WERI-Rb-1 (cell line): Measurements from ENCODE around the gene TRAF3.
A peak's percentile ranks its signal among the peaks of the same experiment; 100 is the strongest.

Source experiments
- DNase-seq: peaks from one replicate; pipeline ENCODE4 v3.0.0-alpha.2; 2020
- H3K27ac ChIP-seq: fragments of 250-450 bp; sonication (Bioruptor Pico); 2 replicates; pipeline ENCODE4 v1.5.1; 2020; ENCODE audit warnings: mild to moderate bottlenecking, moderate library complexity
- H3K27me3 ChIP-seq: fragments of 250-450 bp; sonication (Bioruptor Pico); 2 replicates; pipeline ENCODE4 v1.5.1; 2021; ENCODE audit warnings: mild to moderate bottlenecking, low read depth, moderate library complexity; ENCODE audit not compliant: insufficient read depth, severe bottlenecking
- H3K36me3 ChIP-seq: fragments of 250-450 bp; sonication (Bioruptor Pico); 2 replicates; pipeline ENCODE4 v1.5.1; 2020; ENCODE audit warnings: mild to moderate bottlenecking, moderate library complexity
- H3K4me3 ChIP-seq: 2 replicates; pipeline ENCODE4 v1.5.1; 2011; ENCODE audit warnings: low read depth, mild to moderate bottlenecking, control low read depth, low read length
- H3K9me3 ChIP-seq: fragments of 250-450 bp; sonication (Bioruptor Pico); 2 replicates; pipeline ENCODE4 v1.5.1; 2021; ENCODE audit warnings: mild to moderate bottlenecking, moderate library complexity; ENCODE audit not compliant: severe bottlenecking
- CTCF ChIP-seq: IDR thresholded peaks from 2 replicates; pipeline ENCODE4 v1.5.1; 2011; ENCODE audit warnings: low read depth, mild to moderate bottlenecking, control low read depth, inconsistent platforms, low read length

Gene TRAF3

GRCh38 chr14:102849526-102850379 lies 72.5 kb downstream of the TRAF3 start:
- no peak for TF ChIP-seq CTCF
- no peak for DNase-seq

GRCh38 chr14:102853648-102854047 lies 76.4 kb downstream of the TRAF3 start:
- Histone ChIP-seq H3K27ac (no peak overlapping the region), H3K9me3 (no peaks in the 10 kb centered on the region), H3K27me3 (no peaks in the 10 kb centered on the region), H3K4me3 (no peak overlapping the region), H3K36me3 (no peaks in the 10 kb centered on the region; the same call in 1 of the 2 replicates)
- DNase-seq, result no peak
- TF ChIP-seq CTCF, result no peak

More at GRCh38 chr14:102849526-102850379, 72.5 kb downstream of the TRAF3 start:
- Histone ChIP-seq H3K36me3 (no peaks in the 10 kb centered on the region; the same call in 1 of the 2 replicates), H3K27ac (peak overlapping the region; percentile 68), H3K4me3 (no peak overlapping the region), H3K9me3 (no peaks in the 10 kb centered on the region), H3K27me3 (no peaks in the 10 kb centered on the region)

- Histone ChIP-seq H3K9me3 (no peaks in the 10 kb centered on the region), H3K27me3 (no peaks in the 10 kb centered on the region), H3K36me3 (no peaks in the 10 kb centered on the region; the same call in 1 of the 2 replicates), H3K4me3 (no peak overlapping the region), H3K27ac (no peak overlapping the region)
- DNase-seq, result no peak
- no peak for TF ChIP-seq CTCF
Observed at GRCh38 chr14:102854091-102854703, 76.9 kb downstream of the TRAF3 start.

GRCh38 chr14:102856179-102856578 lies 78.9 kb downstream of the TRAF3 start:
- no peak overlapping the region for H3K27ac ChIP-seq
- no peak for TF ChIP-seq CTCF
- H3K9me3 ChIP-seq, result no peaks in the 10 kb centered on the region
- no peaks in the 10 kb centered on the region for H3K36me3 ChIP-seq
- no peaks in the 10 kb centered on the region for H3K27me3 ChIP-seq
- DNase-seq, result no peak
- no peak overlapping the region for H3K4me3 ChIP-seq

GRCh38 chr14:102857444-102857843 lies 80.2 kb downstream of the TRAF3 start:
- no peaks in the 10 kb centered on the region for H3K36me3 ChIP-seq
- H3K27ac ChIP-seq, result no peak overlapping the region

More at GRCh38 chr14:102857444-102857843, 80.2 kb downstream of the TRAF3 start:
- TF ChIP-seq CTCF, result no peak
- Histone ChIP-seq H3K9me3 (no peaks in the 10 kb centered on the region), H3K27me3 (no peaks in the 10 kb centered on the region), H3K4me3 (no peak overlapping the region)
- DNase-seq, result no peak
